OCI-LY3 (cell line): ENCODE measurements around the gene DCTN1.
A peak's percentile ranks its signal among the peaks of the same experiment; 100 is the strongest.

Experiments
- H2AFZ ChIP-seq: fragments of 200-600, 300-600 bp; shearing (Covaris generic); 2 replicates; pipeline ENCODE4 v1.6.0; 2014; ENCODE audit warnings: antibody characterized with exemption, low read depth, low read length
- H3K27ac ChIP-seq: fragments of 200-600, 300-600 bp; sonication (generic); 2 replicates; pipeline ENCODE4 v1.5.1; 2014; ENCODE audit warnings: mild to moderate bottlenecking, low read length, moderate library complexity, mixed read lengths
- H3K27me3 ChIP-seq: fragments of 200-600, 300-600 bp; sonication (generic); 2 replicates; pipeline ENCODE4 v1.6.1; 2014; ENCODE audit warnings: low read depth, low read length, mixed read lengths
- H3K36me3 ChIP-seq: fragments of 200-600, 300-600 bp; sonication (generic); replicated peaks from 2 replicates; pipeline ENCODE3; 2014; ENCODE audit warnings: low read depth, low read length, mixed read lengths
- H3K4me1 ChIP-seq: fragments of 300-600, 200-600 bp; sonication (generic); 2 replicates; pipeline ENCODE4 v1.6.1; 2014; ENCODE audit warnings: low read length, mixed read lengths
- H3K4me2 ChIP-seq: fragments of 200-600, 300-600 bp; sonication (generic); 2 replicates; pipeline ENCODE4 v1.6.1; 2014; ENCODE audit warnings: low read length, mixed read lengths
- H3K4me3 ChIP-seq: fragments of 300-600, 200-600 bp; sonication (generic); 2 replicates; pipeline ENCODE4 v1.5.1; 2014; ENCODE audit warnings: antibody characterized with exemption, mild to moderate bottlenecking, low read length, moderate library complexity
- H3K79me2 ChIP-seq: fragments of 300-600, 200-600 bp; shearing (Covaris generic); 2 replicates; pipeline ENCODE4 v1.6.1; 2014; ENCODE audit warnings: mild to moderate bottlenecking, low read length, mixed read lengths
- H3K9ac ChIP-seq: fragments of 300-600, 200-600 bp; shearing (Covaris generic); 2 replicates; pipeline ENCODE4 v1.6.0; 2014; ENCODE audit warnings: mild to moderate bottlenecking, low read length, moderate library complexity
- H3K9me3 ChIP-seq: fragments of 200-600, 300-600 bp; shearing (Covaris generic); 2 replicates; pipeline ENCODE4 v1.6.1; 2014; ENCODE audit warnings: low read length, mixed read lengths; ENCODE audit not compliant: insufficient read depth
- H4K20me1 ChIP-seq: fragments of 200-600, 300-600 bp; sonication (generic); 2 replicates; pipeline ENCODE4 v1.6.1; 2016; ENCODE audit warnings: low read length, mixed read lengths; ENCODE audit not compliant: insufficient read depth
- EZH2phosphoT487 ChIP-seq: fragments of 200-600 bp; shearing (Covaris generic); IDR thresholded peaks from 2 replicates; pipeline ENCODE4 v1.6.1; 2018; ENCODE audit warnings: antibody characterized with exemption, mixed run types, low read depth
- TF ChIP-seq, protein P1 (sequence below): fragments of 200-600, 300-600 bp; sonication (generic); IDR thresholded peaks from 2 replicates; pipeline ENCODE4 v1.5.1; 2014; ENCODE audit warnings: antibody characterized with exemption, low read length, low read depth

DCTN1 gene

DNA sequence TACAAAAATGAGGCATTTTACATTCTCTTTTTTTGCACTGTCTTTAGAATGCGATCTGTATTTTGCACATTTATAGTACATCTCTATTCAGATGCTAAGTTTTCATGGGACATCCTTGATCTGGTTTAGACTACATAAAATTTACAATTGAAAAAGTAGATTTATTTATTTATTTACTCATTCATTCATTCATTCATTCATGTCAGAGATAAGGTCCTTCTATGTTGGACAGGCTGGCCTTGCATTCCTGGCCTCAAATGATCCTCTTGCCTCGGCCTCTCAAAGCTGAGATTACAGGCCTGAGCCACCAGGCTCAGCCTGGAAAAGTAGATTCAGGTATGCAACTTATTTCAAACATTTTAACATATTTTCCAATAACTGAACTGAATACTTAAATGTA lies 16.0 kb upstream of the DCTN1 start:
- Histone ChIP-seq H3K27me3 (no peaks in the 10 kb centered on the region), H3K27ac (no peak overlapping the region), H3K4me2 (no peak overlapping the region), H3K4me1 (0 out of 2 replicates have a peak, but pooled peaks cover 3% of the 10 kb centered on the region), H3K9ac (no peak overlapping the region), H3K36me3 (no peaks in the 10 kb centered on the region), H3K79me2 (peaks cover 4% of the 10 kb centered on the region), H4K20me1 (no peaks in the 10 kb centered on the region), H3K9me3 (no peaks in the 10 kb centered on the region), H3K4me3 (no peak overlapping the region), H2AFZ (no peak overlapping the region)
- TF ChIP-seq, protein P1, sequence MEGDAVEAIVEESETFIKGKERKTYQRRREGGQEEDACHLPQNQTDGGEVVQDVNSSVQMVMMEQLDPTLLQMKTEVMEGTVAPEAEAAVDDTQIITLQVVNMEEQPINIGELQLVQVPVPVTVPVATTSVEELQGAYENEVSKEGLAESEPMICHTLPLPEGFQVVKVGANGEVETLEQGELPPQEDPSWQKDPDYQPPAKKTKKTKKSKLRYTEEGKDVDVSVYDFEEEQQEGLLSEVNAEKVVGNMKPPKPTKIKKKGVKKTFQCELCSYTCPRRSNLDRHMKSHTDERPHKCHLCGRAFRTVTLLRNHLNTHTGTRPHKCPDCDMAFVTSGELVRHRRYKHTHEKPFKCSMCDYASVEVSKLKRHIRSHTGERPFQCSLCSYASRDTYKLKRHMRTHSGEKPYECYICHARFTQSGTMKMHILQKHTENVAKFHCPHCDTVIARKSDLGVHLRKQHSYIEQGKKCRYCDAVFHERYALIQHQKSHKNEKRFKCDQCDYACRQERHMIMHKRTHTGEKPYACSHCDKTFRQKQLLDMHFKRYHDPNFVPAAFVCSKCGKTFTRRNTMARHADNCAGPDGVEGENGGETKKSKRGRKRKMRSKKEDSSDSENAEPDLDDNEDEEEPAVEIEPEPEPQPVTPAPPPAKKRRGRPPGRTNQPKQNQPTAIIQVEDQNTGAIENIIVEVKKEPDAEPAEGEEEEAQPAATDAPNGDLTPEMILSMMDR: no peak
- no peak for TF ChIP-seq EZH2phosphoT487

DNA sequence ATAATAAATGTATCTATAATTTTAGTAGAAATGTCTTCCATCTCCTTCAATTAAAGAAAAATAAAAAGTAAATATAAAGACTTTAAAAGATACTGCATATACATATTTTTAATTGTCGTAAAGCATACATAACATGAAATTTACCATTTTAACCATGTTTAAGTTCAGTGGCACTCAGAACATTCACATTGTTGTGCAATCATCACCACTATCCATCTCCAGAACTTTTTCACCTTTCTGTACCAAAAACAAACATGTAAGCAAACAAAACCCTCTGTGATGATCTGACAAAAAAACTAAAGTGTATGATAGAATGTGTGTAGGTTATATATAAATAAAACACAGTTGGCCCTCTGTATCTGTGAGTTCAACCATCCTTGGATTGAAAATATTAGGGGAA lies 13.4 kb upstream of the DCTN1 start:
- Histone ChIP-seq H3K4me3 (no peak overlapping the region), H4K20me1 (peaks cover 3% of the 10 kb centered on the region; the same call in 1 of the 2 replicates), H3K27ac (no peak overlapping the region), H2AFZ (no peak overlapping the region), H3K36me3 (no peaks in the 10 kb centered on the region), H3K9ac (no peak overlapping the region), H3K4me1 (peaks cover 11% of the 10 kb centered on the region), H3K79me2 (peaks cover 30% of the 10 kb centered on the region), H3K27me3 (no peaks in the 10 kb centered on the region), H3K9me3 (no peaks in the 10 kb centered on the region), H3K4me2 (no peak overlapping the region)
- TF ChIP-seq, protein P1: no peak
- no peak for TF ChIP-seq EZH2phosphoT487

DNA sequence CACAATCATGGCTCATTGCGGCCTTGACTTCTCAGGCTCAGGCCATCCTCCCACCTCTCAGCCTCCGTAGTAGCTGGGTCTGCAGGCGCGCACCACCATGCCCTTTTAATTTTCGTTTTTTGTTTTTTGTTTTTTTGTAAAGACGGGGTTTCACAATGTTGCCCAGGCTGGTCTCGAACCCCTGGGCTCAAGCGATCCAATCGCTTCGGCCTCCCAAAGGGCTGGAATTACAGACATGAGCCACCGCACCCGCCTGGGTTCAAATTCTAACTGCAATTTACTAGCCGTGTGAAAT lies 12.3 kb upstream of the DCTN1 start:
- Histone ChIP-seq H3K36me3 (no peaks in the 10 kb centered on the region), H3K9ac (peak overlapping the region; percentile 81; the same call in 1 of the 2 replicates), H3K4me2 (peak overlapping the region; percentile 93), H2AFZ (peak overlapping the region; percentile 97), H3K9me3 (no peaks in the 10 kb centered on the region), H3K27me3 (no peaks in the 10 kb centered on the region), H3K79me2 (peaks cover 32% of the 10 kb centered on the region), H3K4me1 (peaks cover 11% of the 10 kb centered on the region), H3K27ac (no peak overlapping the region), H3K4me3 (peak overlapping the region; percentile 89), H4K20me1 (peaks cover 3% of the 10 kb centered on the region; the same call in 1 of the 2 replicates)
- TF ChIP-seq EZH2phosphoT487: no peak
- TF ChIP-seq, protein P1: no peak

DNA sequence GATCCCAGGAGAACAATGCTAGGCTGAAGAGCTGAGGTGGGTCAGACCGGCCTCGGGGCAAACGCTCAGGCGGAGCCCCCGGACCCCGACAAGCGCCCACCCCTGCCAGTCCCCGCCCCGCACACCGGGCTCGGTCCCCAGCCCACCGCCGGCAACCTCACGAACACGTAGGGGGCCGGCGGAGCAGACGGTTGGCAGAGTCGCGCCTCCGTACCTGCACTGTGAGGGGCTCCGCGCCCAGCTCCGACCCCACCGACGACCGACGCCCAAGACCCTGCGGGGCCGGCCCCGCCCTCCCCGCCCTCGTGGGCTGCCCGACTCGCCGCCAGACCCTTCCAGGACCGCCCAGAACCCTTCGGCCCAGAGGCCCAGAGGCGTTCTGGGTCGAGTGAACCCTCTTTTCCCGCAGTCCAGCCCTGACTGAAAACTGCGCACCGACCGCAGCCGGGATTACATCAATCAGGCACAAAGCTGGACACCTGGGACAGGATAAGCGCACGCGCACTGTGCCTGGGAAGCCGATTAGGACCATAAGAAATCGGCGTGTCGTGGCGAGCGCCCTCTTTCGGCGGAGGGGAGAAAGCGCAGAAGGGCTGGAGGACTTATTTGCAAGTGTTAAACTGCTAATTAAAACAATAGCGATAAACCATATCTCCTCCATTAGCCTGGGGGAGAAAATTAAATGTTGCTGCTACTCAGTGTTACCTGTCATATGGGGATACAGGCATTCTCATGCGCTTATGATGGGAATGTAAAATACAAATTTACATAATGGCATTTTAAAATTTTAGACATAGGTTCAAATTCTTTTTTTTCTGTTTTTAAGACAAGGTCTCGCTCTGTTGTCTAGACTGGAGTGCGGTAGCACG lies 11.7 kb upstream of the DCTN1 start:
- Histone ChIP-seq H3K9ac (peak overlapping the region; percentile 81), H2AFZ (peak overlapping the region; percentile 97), H3K9me3 (no peaks in the 10 kb centered on the region), H3K4me1 (peaks cover 11% of the 10 kb centered on the region), H4K20me1 (peaks cover 3% of the 10 kb centered on the region; the same call in 1 of the 2 replicates), H3K27me3 (no peaks in the 10 kb centered on the region), H3K4me3 (peak overlapping the region; percentile 89), H3K79me2 (peaks cover 35% of the 10 kb centered on the region), H3K27ac (peak overlapping the region; percentile 76), H3K4me2 (peak overlapping the region; percentile 93), H3K36me3 (no peaks in the 10 kb centered on the region)
- TF ChIP-seq, protein P1: peak; percentile 95
- TF ChIP-seq EZH2phosphoT487: no peak
